Panc1 (cell line): Measurements from ENCODE around the gene LRRC63. TPM values are rescaled to one million over a fixed set of nuclear protein-coding genes. Genes with fewer than 3 reads are reported as not detected.

ENCODE experiments used
- ATAC-seq: fragments of 200-7000 bp; cut with Tn5 transposase; 2 replicates; pipeline ENCODE4 v1.9.1; 2020; ENCODE audit warnings: mild to moderate bottlenecking, moderate library complexity
- BruUV-seq: library from RNA; stranded (reverse); fragments of 400-500 nt; replicated peaks from 2 replicates; lab custom pipeline; 2021; lab: Mats Ljungman, UMichigan
- CTCF ChIA-PET: fragments of 300-600 bp; sonication (Branson Sonifier 250); formaldehyde crosslinking; loops from one replicate; lab custom pipeline; 2022; ENCODE audit warnings: antibody characterized with exemption; lab: Charles Lee
- POLR2A ChIA-PET: fragments of 300-600 bp; sonication (Branson Sonifier 250); formaldehyde crosslinking; loops from one replicate; lab custom pipeline; 2022; ENCODE audit warnings: antibody characterized with exemption; lab: Charles Lee
- DNase-seq: peaks from one replicate; pipeline ENCODE4 v3.0.0-alpha.2; 2010; ENCODE audit warnings: low read depth, low spot score
- H3K27ac ChIP-seq: 2 replicates; pipeline ENCODE4 v1.5.1; 2011; ENCODE audit warnings: mild to moderate bottlenecking, low read length, inconsistent platforms
- H3K27me3 ChIP-seq: fragments of 200-500 bp; sonication (Bioruptor generic); 2 replicates; pipeline ENCODE4 v1.6.0; 2014; ENCODE audit warnings: low read length, inconsistent platforms; ENCODE audit not compliant: control insufficient read depth, insufficient read depth
- H3K36me3 ChIP-seq: fragments of 200-500 bp; sonication (Bioruptor generic); 2 replicates; pipeline ENCODE4 v1.5.1; 2014; ENCODE audit warnings: inconsistent platforms, mild to moderate bottlenecking, low read length, moderate library complexity; ENCODE audit not compliant: control insufficient read depth, insufficient read depth
- H3K4me1 ChIP-seq: 2 replicates; pipeline ENCODE4 v1.5.1; 2011; ENCODE audit warnings: inconsistent platforms, mild to moderate bottlenecking, low read length, moderate library complexity; ENCODE audit not compliant: control insufficient read depth, insufficient read depth
- H3K4me3 ChIP-seq, 2 experiments: 2 replicates each; pipeline ENCODE4 v1.5.1; 2011 to 2012; ENCODE audit warnings: low read depth in 2 of 2, low read length in 2 of 2, mild to moderate bottlenecking in 2 of 2, inconsistent platforms in 1 of 2, moderate library complexity in 1 of 2
- H3K9me3 ChIP-seq: fragments of 200-500 bp; sonication (Bioruptor generic); 2 replicates; pipeline ENCODE4 v1.5.1; 2014; ENCODE audit warnings: low read depth, mild to moderate bottlenecking, inconsistent platforms, low read length, moderate library complexity; ENCODE audit not compliant: control insufficient read depth, insufficient read depth
- POLR2AphosphoS5 ChIP-seq: IDR thresholded peaks from 2 replicates; pipeline ENCODE4 v1.6.1; 2012; ENCODE audit warnings: mild to moderate bottlenecking, low read depth, low read length, moderate library complexity
- SIN3A ChIP-seq: IDR thresholded peaks from 2 replicates; pipeline ENCODE4 v1.6.1; 2012; ENCODE audit warnings: low read depth, mild to moderate bottlenecking, low read length, moderate library complexity, borderline replicate concordance; ENCODE audit not compliant: insufficient read depth
- TCF7L2 ChIP-seq: IDR thresholded peaks from 2 replicates; pipeline ENCODE4 v1.6.1; 2011; ENCODE audit warnings: mild to moderate bottlenecking, low read depth, low read length, inconsistent platforms
- in situ Hi-C: cut with HindIII; loops from 2 replicates; pipeline ENCODE4 v1.10.0; 2016; ENCODE audit warnings: low sequenced_read_pairs, low pct_unique_long_range_greater_than_20kb
- intact Hi-C: fragments of 100-400 bp; cut with micrococcal nuclease; formaldehyde crosslinking; loops from one replicate; pipeline ENCODE4 v1.10.0; 2022; ENCODE audit not compliant: unreplicated experiment
- total RNA-seq: library from RNA; stranded (reverse); gene quantifications from one replicate; pipeline ENCODE4 v1.2.1, GENCODE V29; 2021; ENCODE audit not compliant: unreplicated experiment
- TF ChIP-seq, protein P1 (sequence below), 2 experiments: IDR thresholded peaks; 2 replicates each; pipeline ENCODE4 v1.6.1; 2011 to 2012; ENCODE audit warnings: low read depth in 2 of 2, control low read depth in 1 of 2, low read length in 1 of 2, mild to moderate bottlenecking in 1 of 2, moderate library complexity in 1 of 2; ENCODE audit not compliant: insufficient read depth in 1 of 2
- TF ChIP-seq, protein P2 (sequence below): fragments of 450-650 bp; IDR thresholded peaks from 2 replicates; pipeline ENCODE4 v1.5.1; 2017; ENCODE audit warnings: mild to moderate bottlenecking

The LRRC63 gene
- total RNA-seq, 1 experiment from 2014 or later, result 0.15 TPM

DNA sequence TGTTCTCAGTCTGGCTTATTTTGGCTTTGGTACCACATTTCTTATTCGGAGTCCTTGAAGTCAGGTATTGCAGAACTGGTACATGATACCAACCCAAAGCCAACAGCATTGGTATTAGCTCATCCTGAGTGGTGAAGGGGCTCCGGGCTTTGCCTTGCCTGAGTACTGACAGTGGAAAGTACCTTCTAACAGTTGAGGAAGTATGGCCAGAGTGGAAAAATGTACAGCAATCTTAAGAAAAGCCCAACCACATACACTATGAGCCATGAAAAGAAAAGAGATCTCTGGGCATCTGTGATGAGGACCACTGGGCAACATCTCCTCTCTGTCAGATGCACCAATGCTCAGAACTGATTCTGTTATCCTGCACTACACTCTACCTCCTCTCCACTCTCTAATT, 38.1 kb upstream of the LRRC63 start:
- Histone ChIP-seq H3K27ac (no peak overlapping the region), H3K27me3 (no peaks in the 10 kb centered on the region; the same call in 1 of the 2 replicates), H3K36me3 (no peaks in the 10 kb centered on the region), H3K9me3 (no peaks in the 10 kb centered on the region), H3K4me1 (no peaks in the 10 kb centered on the region), H3K4me3 (no peak overlapping the region)
- intact Hi-C loops, result no loop called here
- in situ Hi-C loops, result no loop called here
- POLR2A ChIA-PET, result no interaction called here
- no peak for DNase-seq
- CTCF ChIA-PET, result no interaction called here
- no TSS peak for BruUV-seq
- ATAC-seq, result no peak
- TF ChIP-seq, protein P1, sequence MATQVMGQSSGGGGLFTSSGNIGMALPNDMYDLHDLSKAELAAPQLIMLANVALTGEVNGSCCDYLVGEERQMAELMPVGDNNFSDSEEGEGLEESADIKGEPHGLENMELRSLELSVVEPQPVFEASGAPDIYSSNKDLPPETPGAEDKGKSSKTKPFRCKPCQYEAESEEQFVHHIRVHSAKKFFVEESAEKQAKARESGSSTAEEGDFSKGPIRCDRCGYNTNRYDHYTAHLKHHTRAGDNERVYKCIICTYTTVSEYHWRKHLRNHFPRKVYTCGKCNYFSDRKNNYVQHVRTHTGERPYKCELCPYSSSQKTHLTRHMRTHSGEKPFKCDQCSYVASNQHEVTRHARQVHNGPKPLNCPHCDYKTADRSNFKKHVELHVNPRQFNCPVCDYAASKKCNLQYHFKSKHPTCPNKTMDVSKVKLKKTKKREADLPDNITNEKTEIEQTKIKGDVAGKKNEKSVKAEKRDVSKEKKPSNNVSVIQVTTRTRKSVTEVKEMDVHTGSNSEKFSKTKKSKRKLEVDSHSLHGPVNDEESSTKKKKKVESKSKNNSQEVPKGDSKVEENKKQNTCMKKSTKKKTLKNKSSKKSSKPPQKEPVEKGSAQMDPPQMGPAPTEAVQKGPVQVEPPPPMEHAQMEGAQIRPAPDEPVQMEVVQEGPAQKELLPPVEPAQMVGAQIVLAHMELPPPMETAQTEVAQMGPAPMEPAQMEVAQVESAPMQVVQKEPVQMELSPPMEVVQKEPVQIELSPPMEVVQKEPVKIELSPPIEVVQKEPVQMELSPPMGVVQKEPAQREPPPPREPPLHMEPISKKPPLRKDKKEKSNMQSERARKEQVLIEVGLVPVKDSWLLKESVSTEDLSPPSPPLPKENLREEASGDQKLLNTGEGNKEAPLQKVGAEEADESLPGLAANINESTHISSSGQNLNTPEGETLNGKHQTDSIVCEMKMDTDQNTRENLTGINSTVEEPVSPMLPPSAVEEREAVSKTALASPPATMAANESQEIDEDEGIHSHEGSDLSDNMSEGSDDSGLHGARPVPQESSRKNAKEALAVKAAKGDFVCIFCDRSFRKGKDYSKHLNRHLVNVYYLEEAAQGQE (IDR thresholded peaks at IDR 0.05; ENCODE audit: insufficient read depth in 1 of 2, low read depth in 2 of 2, low read length in 1 of 2), result no peak
- TF ChIP-seq TCF7L2 (no peak), SIN3A (no peak), POLR2AphosphoS5 (no peak)
- TF ChIP-seq, protein P2, sequence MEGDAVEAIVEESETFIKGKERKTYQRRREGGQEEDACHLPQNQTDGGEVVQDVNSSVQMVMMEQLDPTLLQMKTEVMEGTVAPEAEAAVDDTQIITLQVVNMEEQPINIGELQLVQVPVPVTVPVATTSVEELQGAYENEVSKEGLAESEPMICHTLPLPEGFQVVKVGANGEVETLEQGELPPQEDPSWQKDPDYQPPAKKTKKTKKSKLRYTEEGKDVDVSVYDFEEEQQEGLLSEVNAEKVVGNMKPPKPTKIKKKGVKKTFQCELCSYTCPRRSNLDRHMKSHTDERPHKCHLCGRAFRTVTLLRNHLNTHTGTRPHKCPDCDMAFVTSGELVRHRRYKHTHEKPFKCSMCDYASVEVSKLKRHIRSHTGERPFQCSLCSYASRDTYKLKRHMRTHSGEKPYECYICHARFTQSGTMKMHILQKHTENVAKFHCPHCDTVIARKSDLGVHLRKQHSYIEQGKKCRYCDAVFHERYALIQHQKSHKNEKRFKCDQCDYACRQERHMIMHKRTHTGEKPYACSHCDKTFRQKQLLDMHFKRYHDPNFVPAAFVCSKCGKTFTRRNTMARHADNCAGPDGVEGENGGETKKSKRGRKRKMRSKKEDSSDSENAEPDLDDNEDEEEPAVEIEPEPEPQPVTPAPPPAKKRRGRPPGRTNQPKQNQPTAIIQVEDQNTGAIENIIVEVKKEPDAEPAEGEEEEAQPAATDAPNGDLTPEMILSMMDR, result no peak

DNA sequence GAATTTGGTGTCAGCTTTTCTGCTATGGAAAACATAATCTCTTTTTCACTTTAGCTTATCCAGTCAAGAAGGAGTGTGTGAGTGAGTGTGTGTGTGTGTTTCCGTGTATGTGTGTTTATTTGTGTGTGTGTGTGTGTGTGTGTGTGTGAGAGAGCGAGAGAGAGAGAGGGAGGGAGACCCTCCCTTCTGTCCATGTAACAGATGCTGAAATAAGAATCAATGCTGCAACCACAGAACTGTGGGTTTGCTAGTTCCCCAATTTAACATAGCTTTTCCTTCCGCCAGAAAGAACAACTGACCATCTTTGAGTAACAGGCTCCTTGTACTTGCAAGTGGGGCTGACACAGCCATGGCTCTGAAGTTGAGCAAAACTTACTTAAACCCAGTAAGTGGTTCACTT, 35.0 kb upstream of the LRRC63 start:
- intact Hi-C loops (no loop called here), in situ Hi-C loops (no loop called here)
- no peak for ATAC-seq
- no peaks in the 10 kb centered on the region for H3K4me1 ChIP-seq
- H3K36me3 ChIP-seq, result no peaks in the 10 kb centered on the region
- ChIA-PET CTCF (no interaction called here), POLR2A (no interaction called here)
- DNase-seq, result no peak
- TF ChIP-seq, protein P2, result no peak
- TF ChIP-seq, protein P1 (IDR thresholded peaks at IDR 0.05; ENCODE audit: insufficient read depth in 1 of 2, low read depth in 2 of 2, low read length in 1 of 2), result no peak
- TF ChIP-seq SIN3A (no peak), POLR2AphosphoS5 (no peak), TCF7L2 (no peak)
- H3K27me3 ChIP-seq, result no peaks in the 10 kb centered on the region; the same call in 1 of the 2 replicates
- H3K4me3 ChIP-seq, result no peak overlapping the region
- no TSS peak for BruUV-seq
- H3K9me3 ChIP-seq, result no peaks in the 10 kb centered on the region
- H3K27ac ChIP-seq, result no peak overlapping the region
